K562 (cell line): Measurements from ENCODE around the gene ADAT3.

Source experiments
- CBX5 ChIP-seq: IDR thresholded peaks from 2 replicates; pipeline ENCODE4 v1.6.1; 2014; ENCODE audit warnings: low read depth, borderline replicate concordance
- ETS2 ChIP-seq: IDR thresholded peaks from 2 replicates; pipeline ENCODE4 v1.6.1; 2016; ENCODE audit warnings: borderline replicate concordance, missing genetic modification characterization, mild to moderate bottlenecking, moderate library complexity, missing compliant biosample characterization; ENCODE audit not compliant: poor library complexity, severe bottlenecking
- EZH2 ChIP-seq: IDR thresholded peaks from 2 replicates; pipeline ENCODE4 v1.6.1; 2012; ENCODE audit warnings: low read depth, mild to moderate bottlenecking, inconsistent platforms, low read length, borderline replicate concordance
- KLF13 ChIP-seq: fragments of 450-650 bp; IDR thresholded peaks from 2 replicates; pipeline ENCODE4 v1.6.1; 2016; ENCODE audit warnings: missing genetic modification characterization, low read depth, mild to moderate bottlenecking, missing compliant biosample characterization, moderate library complexity, borderline replicate concordance
- MEF2D ChIP-seq: conservative IDR thresholded peaks from 2 replicates; pipeline ENCODE4 v1.6.1; 2016; ENCODE audit warnings: low read depth, missing genetic modification characterization, missing compliant biosample characterization
- POLR2A ChIP-seq: fragments of 450-650 bp; conservative IDR thresholded peaks from 2 replicates; pipeline ENCODE4 v1.6.1; 2016
- SIRT6 ChIP-seq: IDR thresholded peaks from one replicate; pipeline ENCODE4 v1.6.1; 2012; ENCODE audit warnings: low read depth, mild to moderate bottlenecking, control low read depth, inconsistent platforms, low read length, moderate library complexity
- TARDBP ChIP-seq: fragments of 450-650 bp; IDR thresholded peaks from 2 replicates; pipeline ENCODE4 v1.6.1; 2016
- ZNF274 ChIP-seq: IDR thresholded peaks from 2 replicates; pipeline ENCODE4 v1.6.1; 2011; ENCODE audit warnings: low read depth, mild to moderate bottlenecking, low read length, moderate library complexity, borderline replicate concordance
- TF ChIP-seq, protein P1 (sequence below): fragments of 450-650 bp; IDR thresholded peaks from 2 replicates; pipeline ENCODE4 v1.6.1; 2017; ENCODE audit warnings: antibody characterized with exemption, mild to moderate bottlenecking
- TF ChIP-seq, protein P2 (sequence below), 3 experiments: IDR thresholded peaks in 2 of 3; conservative IDR thresholded peaks in 1 of 3; 2 replicates each; pipeline ENCODE4 v1.5.1; 2011 to 2012; ENCODE audit warnings: low read length in 3 of 3, mild to moderate bottlenecking in 3 of 3, control low read depth in 2 of 3, improper control_type of control experiment in 1 of 3, inconsistent platforms in 1 of 3, low read depth in 1 of 3, mixed read lengths in 1 of 3, moderate library complexity in 1 of 3; ENCODE audit not compliant: insufficient read depth in 2 of 3

DNA sequence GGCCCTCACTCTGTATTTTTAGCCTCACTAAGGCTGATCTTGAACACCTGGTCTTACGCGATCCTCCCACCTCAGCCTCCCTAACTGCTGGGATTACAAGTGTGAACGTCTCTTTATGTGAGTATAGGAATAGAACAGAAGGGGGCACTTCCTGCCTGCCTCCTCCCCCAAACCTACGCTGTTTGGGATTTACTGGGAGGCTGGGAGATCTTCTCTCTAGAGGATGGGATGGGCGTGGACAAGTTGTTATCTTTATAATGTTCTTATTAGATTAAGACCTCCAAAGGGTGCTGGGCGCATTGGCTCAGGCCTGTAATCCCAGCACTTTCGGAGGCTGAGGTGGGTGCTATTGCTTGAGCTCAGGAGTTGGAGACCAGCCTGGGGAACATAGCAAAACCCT, 32.9 kb downstream of the ADAT3 start:
- TF ChIP-seq KLF13 (no peak), POLR2A (no peak), ZNF274 (no peak), ETS2 (no peak), TARDBP (no peak), EZH2 (no peak), SIRT6 (no peak), CBX5 (no peak), MEF2D (tag) (no peak)
- TF ChIP-seq, protein P1, sequence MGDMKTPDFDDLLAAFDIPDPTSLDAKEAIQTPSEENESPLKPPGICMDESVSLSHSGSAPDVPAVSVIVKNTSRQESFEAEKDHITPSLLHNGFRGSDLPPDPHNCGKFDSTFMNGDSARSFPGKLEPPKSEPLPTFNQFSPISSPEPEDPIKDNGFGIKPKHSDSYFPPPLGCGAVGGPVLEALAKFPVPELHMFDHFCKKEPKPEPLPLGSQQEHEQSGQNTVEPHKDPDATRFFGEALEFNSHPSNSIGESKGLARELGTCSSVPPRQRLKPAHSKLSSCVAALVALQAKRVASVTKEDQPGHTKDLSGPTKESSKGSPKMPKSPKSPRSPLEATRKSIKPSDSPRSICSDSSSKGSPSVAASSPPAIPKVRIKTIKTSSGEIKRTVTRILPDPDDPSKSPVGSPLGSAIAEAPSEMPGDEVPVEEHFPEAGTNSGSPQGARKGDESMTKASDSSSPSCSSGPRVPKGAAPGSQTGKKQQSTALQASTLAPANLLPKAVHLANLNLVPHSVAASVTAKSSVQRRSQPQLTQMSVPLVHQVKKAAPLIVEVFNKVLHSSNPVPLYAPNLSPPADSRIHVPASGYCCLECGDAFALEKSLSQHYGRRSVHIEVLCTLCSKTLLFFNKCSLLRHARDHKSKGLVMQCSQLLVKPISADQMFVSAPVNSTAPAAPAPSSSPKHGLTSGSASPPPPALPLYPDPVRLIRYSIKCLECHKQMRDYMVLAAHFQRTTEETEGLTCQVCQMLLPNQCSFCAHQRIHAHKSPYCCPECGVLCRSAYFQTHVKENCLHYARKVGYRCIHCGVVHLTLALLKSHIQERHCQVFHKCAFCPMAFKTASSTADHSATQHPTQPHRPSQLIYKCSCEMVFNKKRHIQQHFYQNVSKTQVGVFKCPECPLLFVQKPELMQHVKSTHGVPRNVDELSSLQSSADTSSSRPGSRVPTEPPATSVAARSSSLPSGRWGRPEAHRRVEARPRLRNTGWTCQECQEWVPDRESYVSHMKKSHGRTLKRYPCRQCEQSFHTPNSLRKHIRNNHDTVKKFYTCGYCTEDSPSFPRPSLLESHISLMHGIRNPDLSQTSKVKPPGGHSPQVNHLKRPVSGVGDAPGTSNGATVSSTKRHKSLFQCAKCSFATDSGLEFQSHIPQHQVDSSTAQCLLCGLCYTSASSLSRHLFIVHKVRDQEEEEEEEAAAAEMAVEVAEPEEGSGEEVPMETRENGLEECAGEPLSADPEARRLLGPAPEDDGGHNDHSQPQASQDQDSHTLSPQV: no peak
- TF ChIP-seq, protein P2, sequence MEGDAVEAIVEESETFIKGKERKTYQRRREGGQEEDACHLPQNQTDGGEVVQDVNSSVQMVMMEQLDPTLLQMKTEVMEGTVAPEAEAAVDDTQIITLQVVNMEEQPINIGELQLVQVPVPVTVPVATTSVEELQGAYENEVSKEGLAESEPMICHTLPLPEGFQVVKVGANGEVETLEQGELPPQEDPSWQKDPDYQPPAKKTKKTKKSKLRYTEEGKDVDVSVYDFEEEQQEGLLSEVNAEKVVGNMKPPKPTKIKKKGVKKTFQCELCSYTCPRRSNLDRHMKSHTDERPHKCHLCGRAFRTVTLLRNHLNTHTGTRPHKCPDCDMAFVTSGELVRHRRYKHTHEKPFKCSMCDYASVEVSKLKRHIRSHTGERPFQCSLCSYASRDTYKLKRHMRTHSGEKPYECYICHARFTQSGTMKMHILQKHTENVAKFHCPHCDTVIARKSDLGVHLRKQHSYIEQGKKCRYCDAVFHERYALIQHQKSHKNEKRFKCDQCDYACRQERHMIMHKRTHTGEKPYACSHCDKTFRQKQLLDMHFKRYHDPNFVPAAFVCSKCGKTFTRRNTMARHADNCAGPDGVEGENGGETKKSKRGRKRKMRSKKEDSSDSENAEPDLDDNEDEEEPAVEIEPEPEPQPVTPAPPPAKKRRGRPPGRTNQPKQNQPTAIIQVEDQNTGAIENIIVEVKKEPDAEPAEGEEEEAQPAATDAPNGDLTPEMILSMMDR (IDR thresholded peaks at IDR 0.05 in 2 of 3, conservative IDR thresholded peaks at IDR 0.05 in 1 of 3; ENCODE audit: insufficient read depth in 2 of 3, low read depth in 1 of 3, low read length in 3 of 3): no peak
